ENCODE data around the gene INPP4A. TPM values are rescaled to one million over a fixed set of nuclear protein-coding genes. Genes with fewer than 3 reads are reported as not detected.

INPP4A gene
- total and polyA plus RNA-seq, 2 experiments from 2014 or later: 7.9 to 13.1 TPM

DNA sequence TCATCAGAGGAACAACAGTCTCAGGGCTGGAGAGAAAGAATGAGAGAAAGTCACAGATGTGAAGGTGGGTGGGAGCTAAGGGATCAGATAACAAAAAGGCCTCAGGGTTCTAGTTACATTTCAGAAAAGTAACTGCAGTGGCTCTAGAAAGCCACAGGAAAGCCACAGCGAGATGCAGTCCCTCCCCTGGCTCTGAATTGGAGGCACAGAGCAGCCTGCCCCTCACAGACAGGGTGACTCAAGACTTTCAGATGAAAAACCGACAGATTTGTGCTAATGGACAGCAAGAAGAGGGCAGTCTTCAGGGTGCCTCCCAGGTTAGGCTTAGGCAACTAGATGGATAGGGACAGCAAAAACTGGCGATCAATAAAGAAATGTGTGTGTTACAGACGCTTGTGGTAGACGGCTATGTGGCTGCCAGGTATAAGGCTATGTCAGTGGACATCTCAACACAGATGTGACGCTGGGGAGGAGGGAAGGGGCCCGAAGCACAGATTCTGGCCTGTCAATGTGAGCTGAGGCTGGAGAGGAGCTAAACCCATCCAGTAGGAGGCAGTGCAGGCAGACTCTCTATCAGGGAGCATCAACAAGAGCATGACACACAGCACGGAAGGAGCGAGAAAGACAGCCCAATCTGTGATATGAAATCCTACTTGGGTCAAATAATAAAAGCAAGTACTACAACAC is 189.9 kb downstream of the INPP4A start:
- Histone ChIP-seq H3K27ac (no peak overlapping the region), H3K4me1 (ENCODE audit: insufficient read depth) (no peaks in the 10 kb centered on the region), H4K20me1 (ENCODE audit: insufficient read depth, poor library complexity, severe bottlenecking) (no peaks in the 10 kb centered on the region), H3K9me2 (replicated peaks; ENCODE audit: insufficient read depth) (no peaks in the 10 kb centered on the region), H3K27me3 (no peaks in the 10 kb centered on the region), H3K4me3 (no peak overlapping the region), H2AFZ (no peak overlapping the region), H3K9me3 (ENCODE audit: low read depth) (no peaks in the 10 kb centered on the region), H3K36me3 (replicated peaks; ENCODE audit: insufficient read depth, low read depth) (no peaks in the 10 kb centered on the region), H3K79me2 (no peaks in the 10 kb centered on the region), H3K4me2 (no peak overlapping the region)
- no peak for DNase-seq (ENCODE audit: low spot score)
- TF ChIP-seq, protein P1, sequence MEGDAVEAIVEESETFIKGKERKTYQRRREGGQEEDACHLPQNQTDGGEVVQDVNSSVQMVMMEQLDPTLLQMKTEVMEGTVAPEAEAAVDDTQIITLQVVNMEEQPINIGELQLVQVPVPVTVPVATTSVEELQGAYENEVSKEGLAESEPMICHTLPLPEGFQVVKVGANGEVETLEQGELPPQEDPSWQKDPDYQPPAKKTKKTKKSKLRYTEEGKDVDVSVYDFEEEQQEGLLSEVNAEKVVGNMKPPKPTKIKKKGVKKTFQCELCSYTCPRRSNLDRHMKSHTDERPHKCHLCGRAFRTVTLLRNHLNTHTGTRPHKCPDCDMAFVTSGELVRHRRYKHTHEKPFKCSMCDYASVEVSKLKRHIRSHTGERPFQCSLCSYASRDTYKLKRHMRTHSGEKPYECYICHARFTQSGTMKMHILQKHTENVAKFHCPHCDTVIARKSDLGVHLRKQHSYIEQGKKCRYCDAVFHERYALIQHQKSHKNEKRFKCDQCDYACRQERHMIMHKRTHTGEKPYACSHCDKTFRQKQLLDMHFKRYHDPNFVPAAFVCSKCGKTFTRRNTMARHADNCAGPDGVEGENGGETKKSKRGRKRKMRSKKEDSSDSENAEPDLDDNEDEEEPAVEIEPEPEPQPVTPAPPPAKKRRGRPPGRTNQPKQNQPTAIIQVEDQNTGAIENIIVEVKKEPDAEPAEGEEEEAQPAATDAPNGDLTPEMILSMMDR (IDR thresholded peaks at IDR 0.05; ENCODE audit: poor library complexity): peak; percentile 26
- TF ChIP-seq EZH2phosphoT487 (IDR thresholded peaks at IDR 0.05; ENCODE audit: low read depth, severe bottlenecking, unreplicated experiment) (no peak), EZH2 (IDR thresholded peaks at IDR 0.05; ENCODE audit: borderline replicate concordance) (no peak)
- WGBS (ENCODE audit: low lambda C conversion rate, missing lambda C conversion rate): 65% methylated on average over 9 of the region's 9 CpGs

DNA sequence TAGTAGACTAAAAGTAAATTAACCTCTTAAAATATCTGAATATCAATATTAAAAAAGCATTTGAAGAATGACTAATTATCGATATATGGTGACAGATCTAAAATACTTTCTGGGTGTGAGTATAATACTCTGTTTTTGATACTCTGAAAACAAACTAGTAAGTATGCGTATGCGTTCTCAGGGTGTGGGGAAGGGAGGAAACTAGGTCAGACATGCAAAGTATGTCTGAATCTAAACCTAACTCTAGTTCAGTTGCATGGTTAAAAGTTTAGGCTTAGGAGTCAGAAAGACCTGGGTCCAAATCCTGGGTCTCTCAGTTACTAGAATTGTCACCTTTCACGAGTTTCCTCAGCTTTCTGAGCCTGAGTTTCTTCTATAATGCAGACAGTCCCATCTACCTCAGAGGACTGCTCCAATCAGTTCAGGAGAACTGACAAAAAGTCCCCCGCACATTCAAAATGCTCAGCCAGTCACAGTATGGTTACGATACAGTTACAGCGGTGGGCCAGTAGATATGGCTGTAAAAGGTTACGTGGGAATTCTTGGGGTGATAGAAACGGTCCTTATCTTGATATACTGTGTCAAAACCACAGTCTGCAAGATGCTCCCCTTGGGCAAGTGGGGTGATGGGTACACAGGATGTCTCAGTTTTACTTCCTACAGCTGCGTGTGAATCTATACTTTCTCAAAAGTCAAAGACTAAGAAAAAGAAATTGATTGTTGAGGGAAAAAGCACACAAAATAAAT is 192.9 kb downstream of the INPP4A start:
- Histone ChIP-seq H3K36me3 (replicated peaks; ENCODE audit: insufficient read depth, low read depth) (no peaks in the 10 kb centered on the region), H3K79me2 (no peaks in the 10 kb centered on the region), H3K27me3 (no peaks in the 10 kb centered on the region), H4K20me1 (ENCODE audit: insufficient read depth, poor library complexity, severe bottlenecking) (no peaks in the 10 kb centered on the region), H2AFZ (no peak overlapping the region), H3K4me3 (no peak overlapping the region), H3K9me3 (ENCODE audit: low read depth) (no peaks in the 10 kb centered on the region), H3K27ac (no peak overlapping the region), H3K4me2 (no peak overlapping the region), H3K9me2 (replicated peaks; ENCODE audit: insufficient read depth) (no peaks in the 10 kb centered on the region), H3K4me1 (ENCODE audit: insufficient read depth) (no peaks in the 10 kb centered on the region)
- WGBS (ENCODE audit: low lambda C conversion rate, missing lambda C conversion rate): 84% methylated on average over 10 of the region's 10 CpGs
- no peak for TF ChIP-seq EZH2phosphoT487 (IDR thresholded peaks at IDR 0.05; ENCODE audit: low read depth, severe bottlenecking, unreplicated experiment)
- TF ChIP-seq, protein P1 (IDR thresholded peaks at IDR 0.05; ENCODE audit: poor library complexity): no peak
- no peak for DNase-seq (ENCODE audit: low spot score)

DNA sequence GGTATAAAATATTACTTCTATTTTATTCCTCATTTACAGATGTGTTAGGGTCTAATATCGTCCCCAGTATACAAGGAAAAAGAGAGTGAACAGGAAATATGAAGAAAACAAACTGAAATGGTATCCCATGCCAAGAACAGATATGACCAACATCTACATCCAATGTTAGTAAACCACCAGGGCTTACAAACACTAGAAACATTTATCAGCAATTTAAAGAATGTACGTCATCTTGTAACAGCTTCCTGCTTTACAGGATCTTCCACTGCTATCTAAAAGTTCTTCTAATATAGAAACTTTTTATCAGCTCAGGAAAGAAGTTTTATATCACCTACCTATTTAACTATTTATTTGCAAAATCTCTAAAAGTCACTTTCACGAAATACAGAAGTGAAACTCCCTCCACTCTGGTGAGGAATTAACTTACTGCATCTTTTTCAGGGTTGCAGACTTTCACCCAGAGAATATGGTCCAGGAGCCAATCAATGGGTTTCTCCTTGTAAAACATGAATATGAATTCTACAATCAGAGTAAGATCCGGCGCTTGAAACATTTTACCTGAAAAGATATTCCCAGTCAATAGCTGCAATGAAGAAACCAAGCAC is 198.9 kb downstream of the INPP4A start:
- Histone ChIP-seq H3K9me2 (replicated peaks; ENCODE audit: insufficient read depth) (no peaks in the 10 kb centered on the region), H2AFZ (no peak overlapping the region), H3K4me2 (no peak overlapping the region), H3K27me3 (no peaks in the 10 kb centered on the region), H3K9me3 (ENCODE audit: low read depth) (no peaks in the 10 kb centered on the region), H3K4me3 (no peak overlapping the region), H3K27ac (no peak overlapping the region), H3K79me2 (no peaks in the 10 kb centered on the region), H3K4me1 (ENCODE audit: insufficient read depth) (no peaks in the 10 kb centered on the region), H3K36me3 (replicated peaks; ENCODE audit: insufficient read depth, low read depth) (no peaks in the 10 kb centered on the region), H4K20me1 (ENCODE audit: insufficient read depth, poor library complexity, severe bottlenecking) (no peaks in the 10 kb centered on the region)
- 90% methylated on average over 5 of the region's 5 CpGs for WGBS (ENCODE audit: low lambda C conversion rate, missing lambda C conversion rate)
- no peak for TF ChIP-seq EZH2phosphoT487 (IDR thresholded peaks at IDR 0.05; ENCODE audit: low read depth, severe bottlenecking, unreplicated experiment)
- TF ChIP-seq, protein P1 (IDR thresholded peaks at IDR 0.05; ENCODE audit: poor library complexity): no peak
- no peak for TF ChIP-seq EZH2 (IDR thresholded peaks at IDR 0.05; ENCODE audit: borderline replicate concordance)
- DNase-seq (ENCODE audit: low spot score): no peak

Other genes with a start within 250 kb of the INPP4A start
- 0.04 and 0.13 TPM in 2 replicates for gene CNGA3, start 98.4 kb upstream of the INPP4A start, total RNA-seq
- not detected in 2 replicates for gene CNGA3, start 98.4 kb upstream of the INPP4A start, polyA plus RNA-seq
- gene COA5, start 163.7 kb downstream of the INPP4A start, total RNA-seq: 50.7 and 58.4 TPM in 2 replicates
- 48.8 and 49.9 TPM in 2 replicates for gene COA5, start 163.7 kb downstream of the INPP4A start, polyA plus RNA-seq
- 64.9 and 80.0 TPM in 2 replicates for gene UNC50, start 163.7 kb downstream of the INPP4A start, total RNA-seq
- gene UNC50, start 163.7 kb downstream of the INPP4A start, polyA plus RNA-seq: 78.8 and 80.4 TPM in 2 replicates

Measured in hepatocyte (in vitro differentiated cells).